Common myeloid progenitor, CD34-positive (primary cell): Measurements from ENCODE around the gene SLC25A45.

Experiments used
- CTCF ChIA-PET: fragments of 350-600 bp; sonication (Branson Sonifier 250); formaldehyde crosslinking; loops from one replicate; lab custom pipeline; 2021; ENCODE audit warnings: antibody characterized with exemption; lab: Charles Lee
- POLR2A ChIA-PET: fragments of 350-600 bp; sonication (Branson Sonifier 250); formaldehyde crosslinking; loops from one replicate; lab custom pipeline; 2021; ENCODE audit warnings: antibody characterized with exemption; lab: Charles Lee
- DNase-seq, 3 donors: peaks; one replicate each; pipeline versions ENCODE4 v3.0.0 to v3.0.0-alpha.2; 2013
- H3K27ac ChIP-seq, 2 experiments: 1 replicate in 1 of 2; 2 replicates in 1 of 2; pipeline ENCODE4 v1.7.0; 2013; ENCODE audit warnings: inconsistent platforms in 2 of 2, low read length in 2 of 2, mild to moderate bottlenecking in 2 of 2, low read depth in 1 of 2, moderate library complexity in 1 of 2; ENCODE audit not compliant: severe bottlenecking in 2 of 2, insufficient read depth in 1 of 2, poor library complexity in 1 of 2
- H3K27me3 ChIP-seq, 5 experiments: replicated peaks in 2 of 5; 1 replicate in 3 of 5; 2 replicates in 2 of 5; pipeline versions ENCODE4 v1.6.1 to v1.7.0; 2013; ENCODE audit warnings: low read length in 4 of 5, mild to moderate bottlenecking in 2 of 5, moderate library complexity in 2 of 5, inconsistent platforms in 1 of 5; ENCODE audit not compliant: insufficient read depth in 5 of 5, control insufficient read depth in 4 of 5
- H3K36me3 ChIP-seq, 4 experiments: 1 replicate in 2 of 4; 2 replicates in 2 of 4; pipeline versions ENCODE4 v1.6.1 to v1.7.0; 2013; ENCODE audit warnings: low read length in 3 of 4, control low read depth in 1 of 4, mild to moderate bottlenecking in 1 of 4; ENCODE audit not compliant: control insufficient read depth in 4 of 4, insufficient read depth in 4 of 4
- H3K4me1 ChIP-seq, 4 experiments: 1 replicate in 3 of 4; 2 replicates in 1 of 4; pipeline versions ENCODE4 v1.6.1 to v1.7.1; 2013; ENCODE audit warnings: low read length in 3 of 4, mild to moderate bottlenecking in 3 of 4, control low read depth in 1 of 4, inconsistent platforms in 1 of 4, moderate library complexity in 1 of 4; ENCODE audit not compliant: control insufficient read depth in 4 of 4, insufficient read depth in 4 of 4; ENCODE audit errors: control extremely low read depth in 1 of 4
- H3K4me3 ChIP-seq, 7 experiments: 1 replicate in 4 of 7; 2 replicates in 3 of 7; pipeline versions ENCODE4 v1.5.1 to v1.7.0; 2013; ENCODE audit warnings: mild to moderate bottlenecking in 7 of 7, low read length in 6 of 7, moderate library complexity in 6 of 7, inconsistent platforms in 2 of 7, low read depth in 2 of 7, control low read depth in 1 of 7; ENCODE audit not compliant: insufficient read depth in 4 of 7, control insufficient read depth in 1 of 7; ENCODE audit errors: extremely low read depth in 1 of 7
- H3K9me3 ChIP-seq, 5 experiments: 1 replicate in 4 of 5; 2 replicates in 1 of 5; pipeline versions ENCODE4 v1.6.1 to v1.7.1; 2013; ENCODE audit warnings: low read length in 4 of 5, mild to moderate bottlenecking in 2 of 5, inconsistent platforms in 1 of 5, low read depth in 1 of 5, moderate library complexity in 1 of 5; ENCODE audit not compliant: control insufficient read depth in 4 of 5, insufficient read depth in 2 of 5; ENCODE audit errors: control extremely low read depth in 1 of 5
- WGBS: methylation state at CpG from one replicate; pipeline ENCODE4 v1.1.5; 2013; ENCODE audit not compliant: insufficient coverage; 5-methylcytosine and 5-hydroxymethylcytosine counted together

SLC25A45 gene

DNA sequence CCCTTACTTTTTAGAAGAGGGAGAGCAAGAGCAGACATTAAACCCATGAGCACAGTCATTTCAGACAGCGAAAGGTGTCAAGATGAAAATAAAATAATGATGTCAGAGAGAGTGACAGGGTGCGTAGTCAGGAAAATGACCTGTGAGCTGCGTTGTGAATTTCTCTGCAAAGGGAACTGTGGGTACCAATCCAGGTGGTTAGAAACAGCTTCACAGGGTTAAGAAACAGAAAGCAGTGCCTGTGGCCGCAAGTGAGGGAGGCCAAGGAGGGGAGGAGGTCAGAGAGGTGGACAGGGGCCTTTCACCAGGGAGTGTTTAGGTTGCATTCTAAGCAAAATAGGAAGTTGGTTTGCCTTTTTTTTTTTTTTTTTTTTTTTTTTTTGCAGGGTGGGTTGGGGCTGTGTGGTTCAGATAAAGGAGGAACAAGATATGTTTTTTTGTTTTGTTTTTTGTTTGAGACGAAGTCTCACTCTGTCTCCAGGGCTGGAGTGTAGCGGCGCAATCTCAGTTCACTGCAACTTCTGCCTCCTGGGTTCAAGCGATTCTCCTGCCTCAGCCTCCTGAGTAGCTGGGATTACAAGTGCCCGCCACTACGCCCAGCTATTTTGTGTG lies 20.0 kb downstream of the SLC25A45 start:
- Histone ChIP-seq H3K4me3 (peak overlapping the region in 4 of 7 experiments; percentile 32 to 48 (median 40)), H3K27me3 (no peaks in the 10 kb centered on the region), H3K9me3 (no peaks in the 10 kb centered on the region), H3K27ac (peak overlapping the region; percentile 40 to 74), H3K4me1 (peaks cover 8 to 27% (median 24%) of the 10 kb centered on the region in 4 experiments), H3K36me3 (no peaks in the 10 kb centered on the region)
- ChIA-PET CTCF (interaction anchor here (1.0 to 2.6 kb wide), 6 partner anchors 10 to 231 kb away, joined by 3 to 15 read pairs (median 4); partner anchors contain the start of gene TIGD3), POLR2A (interaction anchor here (0.6 to 1.7 kb wide), 5 partner anchors 12 to 241 kb away, joined by 3 to 5 read pairs (median 4); no protein-coding TSS in a partner anchor)
- DNase-seq = peak; percentile 73 to 90 (median 86)
- WGBS = 33% methylated on average over 5 of the region's 10 CpGs

DNA sequence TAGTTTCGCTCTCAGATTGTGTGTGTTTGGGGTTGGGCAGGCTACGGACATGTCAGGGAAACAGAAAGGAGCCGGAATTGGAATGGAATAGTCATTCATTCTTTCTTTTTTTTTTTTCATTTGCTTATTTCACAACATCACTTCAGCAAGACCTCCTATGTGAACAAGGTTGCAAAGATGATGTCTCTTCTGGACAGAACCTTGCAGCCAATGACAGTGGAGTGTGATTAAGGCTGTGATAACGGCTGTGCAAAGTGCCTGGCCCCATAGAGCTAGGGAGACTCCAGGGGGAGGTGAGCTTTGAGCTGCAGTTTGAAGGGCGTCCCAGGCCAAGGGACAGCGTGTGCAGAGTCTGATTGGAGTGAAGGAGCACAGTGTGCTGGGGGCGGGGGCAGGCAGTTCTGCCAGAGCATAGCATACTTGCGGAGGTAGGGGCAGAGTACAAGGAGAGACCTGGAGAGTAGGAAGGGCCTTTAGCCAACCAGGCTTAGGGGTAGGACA lies 24.5 kb downstream of the SLC25A45 start:
- Histone ChIP-seq H3K27me3 (peaks cover 0 to 2% (median 0%) of the 10 kb centered on the region in 5 experiments), H3K9me3 (no peaks in the 10 kb centered on the region), H3K4me1 (peaks cover 3 to 39% (median 33%) of the 10 kb centered on the region in 4 experiments), H3K4me3 (no peak overlapping the region), H3K36me3 (peaks cover 0 to 3% (median 3%) of the 10 kb centered on the region in 4 experiments), H3K27ac (no peak overlapping the region)
- ChIA-PET POLR2A (interaction anchor here (0.6 to 1.0 kb wide), 2 partner anchors 148 to 233 kb away, joined by 3 to 4 read pairs; no protein-coding TSS in a partner anchor), CTCF (interaction anchor here (0.7 to 1.6 kb wide), 2 partner anchors 13 to 17 kb away, joined by 5 read pairs; no protein-coding TSS in a partner anchor)
- WGBS = 97% methylated on average over 7 of the region's 8 CpGs
- DNase-seq = no peak

DNA sequence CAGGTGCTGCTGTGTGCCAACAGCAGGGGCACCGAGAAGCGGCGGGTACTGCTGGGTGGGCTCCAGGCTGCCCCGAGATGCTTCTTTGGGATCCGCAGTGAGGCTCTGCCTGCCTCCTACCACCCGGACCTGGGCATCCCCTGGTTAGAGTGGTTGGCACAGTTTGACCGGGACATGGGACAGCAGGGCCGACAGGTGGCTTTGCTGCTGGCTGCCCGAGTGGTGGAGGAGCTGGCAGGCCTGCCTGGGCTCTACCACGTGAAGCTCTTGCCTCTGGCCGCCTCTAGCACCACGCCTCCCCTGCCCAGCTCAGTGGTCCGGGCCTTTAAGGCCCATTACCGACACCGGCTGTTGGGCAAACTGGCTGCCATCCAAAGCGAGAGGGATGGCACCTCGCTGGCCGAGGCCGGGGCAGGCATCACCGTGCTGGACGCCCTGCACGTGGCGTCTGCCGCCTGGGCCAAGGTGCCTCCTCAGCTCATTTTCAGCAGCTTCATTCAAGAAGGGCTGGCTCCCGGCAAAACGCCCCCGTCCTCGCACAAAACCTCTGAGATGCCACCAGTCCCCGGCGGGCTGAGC lies 26.0 kb downstream of the SLC25A45 start:
- H3K9me3 ChIP-seq = no peaks in the 10 kb centered on the region
- peaks cover 0 to 26% (median 24%) of the 10 kb centered on the region in 4 experiments for H3K4me1 ChIP-seq
- POLR2A ChIA-PET = interaction anchor here (0.6 to 1.0 kb wide), 4 partner anchors 22 to 150 kb away, joined by 3 to 5 read pairs (median 4); no protein-coding TSS in a partner anchor
- H3K27ac ChIP-seq = no peak overlapping the region
- H3K4me3 ChIP-seq = peak overlapping the region in 1 of 7 experiments; percentile 74
- DNase-seq = no peak
- 97% methylated on average over 30 of the region's 30 CpGs for WGBS
- peaks cover 5 to 16% (median 14%) of the 10 kb centered on the region in 4 experiments for H3K36me3 ChIP-seq
- CTCF ChIA-PET = interaction anchor here (0.6 to 2.0 kb wide), 10 partner anchors 22 to 161 kb away, joined by 3 to 5 read pairs (median 3); partner anchors contain the start of genes DPF2 and MALAT1
- H3K27me3 ChIP-seq = peaks cover 0 to 2% (median 0%) of the 10 kb centered on the region in 5 experiments

DNA sequence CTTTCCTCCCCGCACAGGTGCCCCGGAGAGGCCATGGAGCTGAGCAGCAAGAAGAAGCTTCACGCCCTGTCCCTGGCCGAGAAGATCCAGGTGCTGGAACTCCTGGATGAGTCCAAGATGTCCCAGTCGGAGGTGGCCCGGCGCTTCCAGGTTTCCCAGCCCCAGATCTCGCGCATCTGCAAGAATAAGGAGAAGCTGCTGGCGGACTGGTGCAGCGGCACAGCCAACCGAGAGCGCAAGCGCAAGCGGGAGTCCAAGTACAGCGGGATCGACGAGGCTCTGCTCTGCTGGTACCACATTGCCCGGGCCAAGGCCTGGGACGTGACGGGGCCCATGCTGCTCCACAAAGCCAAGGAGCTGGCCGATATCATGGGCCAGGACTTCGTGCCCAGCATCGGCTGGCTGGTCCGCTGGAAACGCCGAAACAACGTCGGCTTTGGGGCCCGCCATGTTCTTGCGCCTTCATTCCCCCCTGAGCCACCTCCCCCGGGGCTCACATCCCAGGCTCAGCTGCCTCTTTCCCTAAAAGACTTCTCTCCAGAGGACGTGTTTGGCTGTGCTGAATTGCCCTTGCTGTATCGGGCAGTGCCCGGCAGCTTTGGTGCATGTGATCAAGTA lies 26.6 kb downstream of the SLC25A45 start:
- POLR2A ChIA-PET = interaction anchor here (0.7 to 1.1 kb wide), 5 partner anchors 21 to 144 kb away, joined by 3 to 5 read pairs (median 4); partner anchors contain the start of gene MALAT1
- H3K36me3 ChIP-seq = peaks cover 5 to 20% (median 17%) of the 10 kb centered on the region in 4 experiments
- H3K4me3 ChIP-seq = peak overlapping the region in 5 of 7 experiments; percentile 29 to 84 (median 74)
- H3K27ac ChIP-seq = no peak overlapping the region
- H3K4me1 ChIP-seq = peaks cover 0 to 25% (median 23%) of the 10 kb centered on the region in 4 experiments
- DNase-seq = no peak
- CTCF ChIA-PET = interaction anchor here (0.6 to 2.0 kb wide), 11 partner anchors 22 to 162 kb away, joined by 3 to 5 read pairs (median 3); partner anchors contain the start of genes DPF2 and MALAT1
- no peaks in the 10 kb centered on the region for H3K9me3 ChIP-seq
- 76% methylated on average over 35 of the region's 35 CpGs for WGBS
- peaks cover 0 to 2% (median 0%) of the 10 kb centered on the region in 5 experiments for H3K27me3 ChIP-seq

DNA sequence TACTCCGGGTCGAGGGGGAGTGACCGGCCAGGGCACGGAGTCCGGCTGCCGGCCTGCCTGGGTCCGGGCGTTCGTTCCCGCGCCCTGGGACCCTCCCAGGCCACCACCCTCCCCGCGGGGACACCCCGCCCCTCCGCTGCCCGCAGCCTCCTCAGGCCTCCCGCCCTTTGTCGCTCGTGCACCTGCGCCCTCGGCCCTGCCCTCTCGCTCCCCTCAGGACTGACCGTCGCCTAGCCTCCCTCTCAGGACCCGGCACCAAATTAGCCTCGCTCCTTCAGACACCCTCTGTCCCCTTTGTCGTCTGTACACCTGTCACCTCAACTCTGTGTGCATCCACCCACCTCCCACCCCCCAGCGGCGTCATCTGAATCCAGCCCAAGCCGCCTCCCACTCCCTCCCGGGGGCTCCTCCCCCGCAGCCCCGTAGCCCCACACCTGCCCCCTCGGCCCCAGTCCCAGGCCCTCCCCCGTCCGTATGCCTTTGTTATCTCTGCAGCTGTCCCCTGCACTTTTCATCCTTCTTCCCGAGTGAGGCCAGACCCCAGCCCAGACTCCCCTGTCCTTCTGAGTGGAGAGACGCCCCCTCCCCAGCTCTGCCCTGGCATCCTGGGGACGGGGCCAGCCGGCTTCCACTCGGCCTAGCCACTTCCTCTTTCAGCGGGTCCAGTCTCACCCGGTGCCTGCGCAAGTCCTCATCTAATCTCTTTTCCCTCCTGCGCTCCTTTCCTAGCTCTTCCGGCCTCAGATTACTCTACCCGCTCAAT lies 27.3 kb downstream of the SLC25A45 start:
- peak overlapping the region; percentile 61 to 84 (median 68) for H3K4me3 ChIP-seq
- CTCF ChIA-PET = interaction anchor here (0.8 to 2.0 kb wide), 8 partner anchors 21 to 156 kb away, joined by 3 to 5 read pairs (median 3); partner anchors contain the start of genes DPF2 and MALAT1
- POLR2A ChIA-PET = interaction anchor here (0.7 to 1.1 kb wide), 6 partner anchors 20 to 144 kb away, joined by 3 to 5 read pairs (median 4); partner anchors contain the start of gene MALAT1
- H3K27ac ChIP-seq = no peak overlapping the region
- no peaks in the 10 kb centered on the region for H3K9me3 ChIP-seq
- peaks cover 0 to 2% (median 0%) of the 10 kb centered on the region in 5 experiments for H3K27me3 ChIP-seq
- peak; percentile 64 to 82 (median 75) for DNase-seq
- peaks cover 0 to 25% (median 23%) of the 10 kb centered on the region in 4 experiments for H3K4me1 ChIP-seq
- 0% methylated on average over 42 of the region's 47 CpGs for WGBS
- H3K36me3 ChIP-seq = peaks cover 5 to 27% (median 20%) of the 10 kb centered on the region in 4 experiments
